ENCODE measurements around the gene PRDM8. TPM values are rescaled to one million over a fixed set of nuclear protein-coding genes. Genes with fewer than 3 reads are reported as not detected.

Gene PRDM8
- total and polyA plus RNA-seq, 2 of the 8 experiments (the other 6 are each of a cell fraction or from before 2014, with no cell fraction given) = not detected

GRCh38 chr4:80229590-80229989 is 32.3 kb downstream of the PRDM8 start:
- H3K9me3 ChIP-seq (ENCODE audit: insufficient read depth in 2 of 2, low read depth in 1 of 2, low read length in 1 of 2) = no peaks in the 10 kb centered on the region
- no peaks in the 10 kb centered on the region for H3K79me2 ChIP-seq (ENCODE audit: control insufficient read depth in 1 of 2, insufficient read depth in 2 of 2, low read length in 2 of 2)
- H3K23me2 ChIP-seq (ENCODE audit: low read depth, low read length) = no peaks in the 10 kb centered on the region
- H3K4ac ChIP-seq (replicated peaks; ENCODE audit: insufficient read length, low read depth, low read length) = no peak overlapping the region
- H3K9ac ChIP-seq (replicated peaks in 1 of 4; ENCODE audit: extremely low read depth in 1 of 4, low read depth in 3 of 4, low read length in 3 of 4) = no peak overlapping the region
- no peak overlapping the region for H3K4me2 ChIP-seq (ENCODE audit: insufficient read depth in 1 of 2, low read depth in 2 of 2, low read length in 2 of 2)
- H3K79me1 ChIP-seq (ENCODE audit: low read depth, low read length) = no peaks in the 10 kb centered on the region
- no peak overlapping the region for H3K18ac ChIP-seq (ENCODE audit: extremely low read depth, low read length)
- no peak overlapping the region for H4K5ac ChIP-seq (ENCODE audit: insufficient read length, low read depth, low read length)
- H4K8ac ChIP-seq (ENCODE audit: extremely low read depth, insufficient read depth, low read length) = no peak overlapping the region
- FAIRE-seq = no peak
- no peak overlapping the region for H2BK5ac ChIP-seq (ENCODE audit: low read depth, low read length)
- no peak overlapping the region for H3K23ac ChIP-seq (ENCODE audit: insufficient read length)
- H3K56ac ChIP-seq (replicated peaks; ENCODE audit: insufficient read length, low read depth, low read length) = no peak overlapping the region
- H2BK20ac ChIP-seq (ENCODE audit: low read length) = no peak overlapping the region
- no peaks in the 10 kb centered on the region for H3K4me1 ChIP-seq (replicated peaks in 1 of 4; ENCODE audit: control insufficient read depth in 3 of 4, insufficient read depth in 4 of 4, low read length in 3 of 4)
- H4K91ac ChIP-seq (replicated peaks; ENCODE audit: insufficient read length, low read length) = no peak overlapping the region
- CTCF ChIA-PET (ENCODE audit: partially characterized antibody) = interaction anchor here (0.7 to 6.7 kb wide), 2 partner anchors 9 to 13 kb away, joined by 3 to 34 read pairs; no protein-coding TSS in a partner anchor
- H3K36me3 ChIP-seq (ENCODE audit: control insufficient read depth in 2 of 4, insufficient read depth in 4 of 4, low read length in 3 of 4) = no peaks in the 10 kb centered on the region
- no peak for DNase-seq (ENCODE audit: low read depth in 1 of 2, low spot score in 2 of 2)
- no peak overlapping the region for H2AFZ ChIP-seq (ENCODE audit: low read length)
- no peak overlapping the region for H2BK120ac ChIP-seq (replicated peaks; ENCODE audit: low read depth, low read length)
- H2BK15ac ChIP-seq (ENCODE audit: low read length) = no peak overlapping the region
- no peaks in the 10 kb centered on the region for H3K27me3 ChIP-seq (replicated peaks in 1 of 4; ENCODE audit: control insufficient read depth in 3 of 4, extremely low read depth in 1 of 4, insufficient read depth in 3 of 4, low read length in 3 of 4)
- H2BK12ac ChIP-seq (ENCODE audit: low read depth, low read length) = no peak overlapping the region
- no peak overlapping the region for H2AK5ac ChIP-seq (ENCODE audit: low read depth, low read length)
- POLR2A ChIA-PET (ENCODE audit: partially characterized antibody) = no interaction called here
- no peak overlapping the region for H3K4me3 ChIP-seq (ENCODE audit: extremely low read depth in 1 of 4, insufficient read depth in 2 of 4, low read depth in 3 of 4, low read length in 4 of 4)
- WGBS, 2 experiments (ENCODE audit: extremely low coverage in 1 of 2, insufficient coverage in 1 of 2, insufficient read length in 1 of 2, insufficient replicate concordance in 2 of 2, low coverage in 1 of 2, low lambda C conversion rate in 2 of 2, missing lambda C conversion rate in 1 of 2) = 97% methylated on average over 2 of the region's 2 CpGs; no CpG with 5 or more reads in 1 of the 2 experiments
- no peak overlapping the region for H3K14ac ChIP-seq (ENCODE audit: insufficient read length)
- TF ChIP-seq POU5F1 (IDR thresholded peaks at IDR 0.05; ENCODE audit: low read depth, low read length) = no peak
- no peak for TF ChIP-seq ASH2L (IDR thresholded peaks at IDR 0.05; ENCODE audit: low read length)
- no peak for TF ChIP-seq SRF (IDR thresholded peaks at IDR 0.05; ENCODE audit: low read depth, low read length)
- TF ChIP-seq RNF2 (IDR thresholded peaks at IDR 0.05; ENCODE audit: borderline replicate concordance, low read depth, low read length, missing control alignments, poor library complexity, severe bottlenecking) = no peak
- no peak for TF ChIP-seq SP2 (IDR thresholded peaks at IDR 0.05; ENCODE audit: low read length)
- no peak overlapping the region for H3K27ac ChIP-seq (ENCODE audit: low read depth, low read length)
- H4K20me1 ChIP-seq (replicated peaks in 1 of 2; ENCODE audit: control insufficient read depth in 1 of 2, insufficient read depth in 2 of 2, low read length in 2 of 2) = no peaks in the 10 kb centered on the region

Data from H1 (cell line).